Measurements from ENCODE around the gene RCAN2. TPM values are rescaled to one million over a fixed set of nuclear protein-coding genes. Genes with fewer than 3 reads are reported as not detected.

The RCAN2 gene
- total RNA-seq, 5 donors from 2014 or later (not counting 1 experiment from before 2014, with no cell fraction given): 0.15 to 2.5 (median 1.4) TPM

DNA sequence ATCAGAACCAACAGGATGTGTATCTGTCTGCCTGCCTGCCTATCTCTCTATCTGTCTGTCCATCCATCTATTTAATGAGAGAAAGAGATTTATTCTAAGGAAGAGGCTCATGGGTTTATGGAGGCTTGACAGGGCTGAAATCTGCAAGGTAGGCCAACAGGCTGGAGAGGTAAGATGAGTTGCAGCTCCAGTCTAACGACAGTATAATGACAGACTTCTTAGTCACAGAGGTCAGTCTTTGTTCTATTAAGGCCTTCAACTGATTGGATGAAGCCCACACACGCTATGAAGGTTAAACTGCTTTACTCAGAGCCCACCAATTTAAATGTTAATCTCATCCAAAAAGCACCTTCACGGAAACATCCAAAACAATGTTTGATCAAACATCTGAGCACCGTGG lies 220.1 kb downstream of the RCAN2 start:
- Histone ChIP-seq H3K36me3 (ENCODE audit: control insufficient read depth in 2 of 2, extremely low read depth in 1 of 2, insufficient read depth in 1 of 2, low read length in 1 of 2) (no peaks in the 10 kb centered on the region), H3K4me1 (ENCODE audit: control insufficient read depth in 1 of 2, extremely low read depth in 1 of 2, insufficient read depth in 2 of 2, low read length in 2 of 2) (no peaks in the 10 kb centered on the region), H3K27me3 (replicated peaks in 1 of 2; ENCODE audit: control insufficient read depth in 2 of 2, extremely low read depth in 1 of 2, insufficient read depth in 2 of 2, low read length in 1 of 2) (peaks cover 0 to 4% of the 10 kb centered on the region in 2 experiments), H3K9me3 (no peaks in the 10 kb centered on the region), H3K27ac (ENCODE audit: low read length) (no peak overlapping the region), H3K4me3 (ENCODE audit: control insufficient read depth in 1 of 2, extremely low read depth in 1 of 2, low read length in 1 of 2) (no peak overlapping the region)
- no peak overlapping the region for H3K27ac Mint-ChIP-seq
- POLR2A ChIA-PET: no interaction called here
- no peaks in the 10 kb centered on the region for H3K36me3 Mint-ChIP-seq
- no peaks in the 10 kb centered on the region for H3K9me3 Mint-ChIP-seq
- CTCF ChIA-PET: no interaction called here
- ATAC-seq (replicated peaks in 1 of 4): no peak
- H3K27me3 Mint-ChIP-seq: peaks cover 4 to 8% of the 10 kb centered on the region in 2 donors
- H3K4me1 Mint-ChIP-seq: no peaks in the 10 kb centered on the region
- H3K4me3 Mint-ChIP-seq: no peak overlapping the region
- no peak for DNase-seq
- WGBS (ENCODE audit: insufficient coverage): 75% methylated on average over 4 of the region's 4 CpGs

- DNase-seq (no peak), ATAC-seq (replicated peaks in 1 of 4) (no peak)
- ChIA-PET POLR2A (no interaction called here), CTCF (no interaction called here)
- Mint-ChIP-seq H3K9me3 (no peaks in the 10 kb centered on the region), H3K36me3 (no peaks in the 10 kb centered on the region), H3K4me1 (no peaks in the 10 kb centered on the region), H3K27me3 (peaks cover 0 to 4% of the 10 kb centered on the region in 2 donors), H3K27ac (no peak overlapping the region), H3K4me3 (no peak overlapping the region)
- Histone ChIP-seq H3K27ac (ENCODE audit: low read length) (no peak overlapping the region), H3K36me3 (ENCODE audit: control insufficient read depth in 2 of 2, extremely low read depth in 1 of 2, insufficient read depth in 1 of 2, low read length in 1 of 2) (no peaks in the 10 kb centered on the region), H3K4me3 (ENCODE audit: control insufficient read depth in 1 of 2, extremely low read depth in 1 of 2, low read length in 1 of 2) (no peak overlapping the region), H3K9me3 (no peaks in the 10 kb centered on the region), H3K27me3 (replicated peaks in 1 of 2; ENCODE audit: control insufficient read depth in 2 of 2, extremely low read depth in 1 of 2, insufficient read depth in 2 of 2, low read length in 1 of 2) (peaks cover 0 to 4% of the 10 kb centered on the region in 2 experiments), H3K4me1 (ENCODE audit: control insufficient read depth in 1 of 2, extremely low read depth in 1 of 2, insufficient read depth in 2 of 2, low read length in 2 of 2) (no peaks in the 10 kb centered on the region)
- WGBS (ENCODE audit: insufficient coverage): 71% methylated on average over 2 of the region's 7 CpGs
Measured at GRCh38 chr6:46270336-46270735, 220.9 kb downstream of the RCAN2 start.

DNA sequence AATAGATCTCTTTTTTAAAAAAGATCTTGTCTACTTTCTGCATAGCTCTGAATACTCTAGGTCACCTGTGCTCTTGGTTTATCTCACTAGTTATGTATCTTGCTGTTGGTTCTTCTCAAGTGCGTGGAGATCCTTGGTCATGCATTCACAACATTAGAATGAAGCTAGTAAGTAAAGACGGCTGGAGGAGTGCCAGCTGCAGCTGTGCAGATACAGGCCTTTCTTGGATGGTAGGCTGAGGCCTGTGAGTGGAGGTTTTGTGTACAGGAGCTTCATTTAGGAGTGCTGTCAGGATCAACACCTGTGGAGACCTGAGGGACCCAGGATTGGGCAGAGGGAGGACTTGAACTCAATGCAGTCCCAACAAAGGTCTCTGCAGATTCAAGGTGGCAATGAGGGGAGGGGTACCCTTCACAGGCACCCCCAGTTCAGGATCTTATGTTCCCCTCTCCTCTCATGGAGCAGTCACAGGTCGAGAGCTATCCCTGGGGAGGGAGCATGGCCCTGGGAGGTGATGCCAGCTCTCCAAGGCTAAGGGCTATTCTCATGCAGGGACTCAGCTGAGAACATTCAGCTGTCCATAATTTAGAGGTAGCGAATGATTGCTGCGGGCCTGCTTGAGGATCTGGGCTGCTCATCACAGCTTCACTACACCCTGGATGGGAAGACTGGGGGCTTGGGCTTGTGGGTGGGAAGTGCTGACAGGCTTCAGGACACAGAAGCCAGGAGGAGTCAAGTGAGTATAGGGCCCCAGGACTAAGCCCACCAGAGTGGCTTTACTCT lies 221.6 kb downstream of the RCAN2 start:
- peaks cover 0 to 2% of the 10 kb centered on the region in 2 donors for H3K27me3 Mint-ChIP-seq
- DNase-seq (no peak), ATAC-seq (replicated peaks in 1 of 4) (no peak)
- H3K36me3 Mint-ChIP-seq: no peaks in the 10 kb centered on the region
- H3K4me3 ChIP-seq (ENCODE audit: control insufficient read depth in 1 of 2, extremely low read depth in 1 of 2, low read length in 1 of 2): no peak overlapping the region
- no peaks in the 10 kb centered on the region for H3K4me1 ChIP-seq (ENCODE audit: control insufficient read depth in 1 of 2, extremely low read depth in 1 of 2, insufficient read depth in 2 of 2, low read length in 2 of 2)
- H3K27ac Mint-ChIP-seq: no peak overlapping the region
- 100% methylated on average over 2 of the region's 5 CpGs for WGBS (ENCODE audit: insufficient coverage)
- H3K4me3 Mint-ChIP-seq: no peak overlapping the region
- no peaks in the 10 kb centered on the region for H3K36me3 ChIP-seq (ENCODE audit: control insufficient read depth in 2 of 2, extremely low read depth in 1 of 2, insufficient read depth in 1 of 2, low read length in 1 of 2)
- POLR2A ChIA-PET: no interaction called here
- H3K9me3 ChIP-seq: no peaks in the 10 kb centered on the region
- no peak overlapping the region for H3K27ac ChIP-seq (ENCODE audit: low read length)
- CTCF ChIA-PET: no interaction called here
- H3K9me3 Mint-ChIP-seq: no peaks in the 10 kb centered on the region
- H3K27me3 ChIP-seq (replicated peaks in 1 of 2; ENCODE audit: control insufficient read depth in 2 of 2, extremely low read depth in 1 of 2, insufficient read depth in 2 of 2, low read length in 1 of 2): peaks cover 0 to 3% of the 10 kb centered on the region in 2 experiments
- H3K4me1 Mint-ChIP-seq: no peaks in the 10 kb centered on the region

- Mint-ChIP-seq H3K4me1 (no peaks in the 10 kb centered on the region), H3K27ac (no peak overlapping the region), H3K36me3 (no peaks in the 10 kb centered on the region), H3K9me3 (no peaks in the 10 kb centered on the region), H3K27me3 (peaks cover 0 to 6% of the 10 kb centered on the region in 2 donors), H3K4me3 (no peak overlapping the region)
- no peak overlapping the region for H3K27ac ChIP-seq (ENCODE audit: low read length)
- WGBS (ENCODE audit: insufficient coverage): no CpG with 5 or more reads among the region's 3 CpGs
- DNase-seq (no peak), ATAC-seq (replicated peaks in 1 of 4) (no peak)
- no peaks in the 10 kb centered on the region for H3K36me3 ChIP-seq (ENCODE audit: control insufficient read depth in 2 of 2, extremely low read depth in 1 of 2, insufficient read depth in 1 of 2, low read length in 1 of 2)
- no peaks in the 10 kb centered on the region for H3K27me3 ChIP-seq (replicated peaks in 1 of 2; ENCODE audit: control insufficient read depth in 2 of 2, extremely low read depth in 1 of 2, insufficient read depth in 2 of 2, low read length in 1 of 2)
- H3K4me1 ChIP-seq (ENCODE audit: control insufficient read depth in 1 of 2, extremely low read depth in 1 of 2, insufficient read depth in 2 of 2, low read length in 2 of 2): no peaks in the 10 kb centered on the region
- ChIA-PET CTCF (no interaction called here), POLR2A (no interaction called here)
- H3K4me3 ChIP-seq (ENCODE audit: control insufficient read depth in 1 of 2, extremely low read depth in 1 of 2, low read length in 1 of 2): no peak overlapping the region
- H3K9me3 ChIP-seq: no peaks in the 10 kb centered on the region
Measured at GRCh38 chr6:46267515-46267914, 223.7 kb downstream of the RCAN2 start.

GRCh38 chr6:46265373-46265772 lies 225.9 kb downstream of the RCAN2 start:
- Mint-ChIP-seq H3K4me3 (no peak overlapping the region), H3K4me1 (no peaks in the 10 kb centered on the region), H3K27ac (no peak overlapping the region), H3K9me3 (no peaks in the 10 kb centered on the region), H3K36me3 (no peaks in the 10 kb centered on the region), H3K27me3 (peaks cover 2 to 6% of the 10 kb centered on the region in 2 donors)
- ATAC-seq (replicated peaks in 1 of 4): no peak
- H3K9me3 ChIP-seq: no peaks in the 10 kb centered on the region
- H3K27me3 ChIP-seq (replicated peaks in 1 of 2; ENCODE audit: control insufficient read depth in 2 of 2, extremely low read depth in 1 of 2, insufficient read depth in 2 of 2, low read length in 1 of 2): no peaks in the 10 kb centered on the region
- 60% methylated on average over 1 of the region's 2 CpGs for WGBS (ENCODE audit: insufficient coverage)
- H3K4me3 ChIP-seq (ENCODE audit: control insufficient read depth in 1 of 2, extremely low read depth in 1 of 2, low read length in 1 of 2): no peak overlapping the region
- H3K4me1 ChIP-seq (ENCODE audit: control insufficient read depth in 1 of 2, extremely low read depth in 1 of 2, insufficient read depth in 2 of 2, low read length in 2 of 2): no peaks in the 10 kb centered on the region
- POLR2A ChIA-PET: no interaction called here
- no peak overlapping the region for H3K27ac ChIP-seq (ENCODE audit: low read length)
- DNase-seq: no peak
- CTCF ChIA-PET: no interaction called here
- H3K36me3 ChIP-seq (ENCODE audit: control insufficient read depth in 2 of 2, extremely low read depth in 1 of 2, insufficient read depth in 1 of 2, low read length in 1 of 2): no peaks in the 10 kb centered on the region

DNA sequence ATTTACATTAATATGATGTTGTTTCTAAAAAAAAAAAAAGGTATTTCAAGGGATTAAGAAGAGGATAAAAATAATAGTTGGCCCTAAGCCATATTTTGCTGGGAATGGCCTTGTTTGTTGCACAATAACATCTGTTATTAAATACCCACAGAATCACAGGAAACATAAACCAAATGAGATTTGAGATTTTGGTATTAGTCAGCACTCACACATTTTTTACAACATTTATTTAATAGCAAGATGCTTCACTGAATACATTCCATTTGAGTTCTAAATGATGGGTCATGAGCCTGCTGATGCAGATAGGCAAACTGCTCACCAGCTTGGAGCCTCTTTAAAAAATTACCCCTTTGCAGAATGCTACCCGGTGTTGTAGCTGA lies 227.6 kb downstream of the RCAN2 start:
- no peaks in the 10 kb centered on the region for H3K4me1 ChIP-seq (ENCODE audit: control insufficient read depth in 1 of 2, extremely low read depth in 1 of 2, insufficient read depth in 2 of 2, low read length in 2 of 2)
- no peaks in the 10 kb centered on the region for H3K36me3 Mint-ChIP-seq
- ATAC-seq (replicated peaks in 1 of 4) (no peak), DNase-seq (no peak)
- H3K27ac ChIP-seq (ENCODE audit: low read length): no peak overlapping the region
- H3K27ac Mint-ChIP-seq: no peak overlapping the region
- H3K36me3 ChIP-seq (ENCODE audit: control insufficient read depth in 2 of 2, extremely low read depth in 1 of 2, insufficient read depth in 1 of 2, low read length in 1 of 2): no peaks in the 10 kb centered on the region
- POLR2A ChIA-PET: no interaction called here
- no peaks in the 10 kb centered on the region for H3K4me1 Mint-ChIP-seq
- H3K9me3 Mint-ChIP-seq: no peaks in the 10 kb centered on the region
- no peaks in the 10 kb centered on the region for H3K27me3 ChIP-seq (replicated peaks in 1 of 2; ENCODE audit: control insufficient read depth in 2 of 2, extremely low read depth in 1 of 2, insufficient read depth in 2 of 2, low read length in 1 of 2)
- peaks cover 2 to 6% of the 10 kb centered on the region in 2 donors for H3K27me3 Mint-ChIP-seq
- H3K4me3 ChIP-seq (ENCODE audit: control insufficient read depth in 1 of 2, extremely low read depth in 1 of 2, low read length in 1 of 2): no peak overlapping the region
- H3K4me3 Mint-ChIP-seq: no peak overlapping the region
- H3K9me3 ChIP-seq: no peaks in the 10 kb centered on the region
- CTCF ChIA-PET: no interaction called here
- no CpG with 5 or more reads among the region's 1 CpG for WGBS (ENCODE audit: insufficient coverage)

Data from T-cell (primary cell).